HG02610 (cell line): ENCODE results near the gene RAD51AP2.

Experiments
- ATAC-seq: cut with Tn5 transposase; IDR thresholded peaks from one replicate; pipeline ENCODE4 v1.9.1; 2021; ENCODE audit warnings: mild to moderate bottlenecking, moderate library complexity; ENCODE audit not compliant: unreplicated experiment

Gene RAD51AP2

DNA sequence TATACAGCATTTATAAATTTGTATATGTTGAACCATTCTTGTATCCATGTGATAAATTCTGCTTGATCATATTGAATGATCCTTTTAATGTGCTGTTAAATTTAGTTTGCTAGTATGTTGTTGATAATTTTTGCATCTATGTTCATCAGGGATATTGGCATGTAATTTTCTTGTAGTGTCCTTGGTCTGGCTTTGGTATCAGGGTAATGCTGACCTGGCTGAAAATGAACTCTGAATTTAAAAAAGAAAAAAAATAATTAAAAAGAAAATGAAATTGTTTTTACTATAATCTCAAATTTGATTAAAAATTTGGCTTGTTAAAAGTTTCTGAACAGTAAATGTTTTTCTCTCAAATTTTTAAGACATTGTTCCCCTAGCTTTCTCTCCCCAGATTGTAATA, 46.3 kb downstream of the RAD51AP2 start:
- no peak for ATAC-seq

DNA sequence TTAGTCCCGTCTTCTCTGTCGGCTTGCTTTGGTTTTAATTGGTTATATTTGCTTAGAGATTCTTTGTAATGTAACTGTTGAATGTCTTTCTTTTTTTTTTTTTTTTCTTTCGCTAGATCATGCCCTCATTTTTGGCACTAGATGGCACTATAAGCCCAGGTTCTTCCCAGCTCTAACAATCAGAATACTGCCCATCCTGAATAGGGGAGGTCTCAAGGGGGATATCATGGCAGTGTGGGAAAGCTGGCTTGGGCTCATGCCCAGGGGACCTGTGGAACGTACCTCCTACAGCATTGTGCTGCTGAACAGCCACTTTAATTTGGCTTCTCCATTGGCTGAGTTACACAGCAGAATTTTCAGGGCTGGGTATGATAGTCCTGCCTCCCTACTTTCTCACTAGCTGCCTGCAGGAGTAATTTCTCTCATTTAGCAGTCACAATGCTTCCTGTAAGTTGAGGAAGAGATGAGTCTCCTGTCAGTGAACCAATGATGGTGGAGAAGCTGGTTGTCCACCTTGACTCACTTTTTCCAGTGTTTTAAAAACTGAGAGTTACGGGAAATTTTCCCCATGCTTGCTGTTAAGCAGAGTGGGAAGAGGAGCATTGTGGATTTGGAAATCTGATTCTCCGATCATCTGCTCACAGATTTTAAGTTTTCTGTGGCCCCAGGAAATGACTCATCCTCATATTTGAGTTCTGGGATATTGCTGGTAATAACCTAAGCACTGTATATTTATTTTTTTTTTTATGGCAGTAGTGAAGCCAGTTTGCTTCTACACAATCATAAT, 47.2 kb downstream of the RAD51AP2 start:
- ATAC-seq = no peak

DNA sequence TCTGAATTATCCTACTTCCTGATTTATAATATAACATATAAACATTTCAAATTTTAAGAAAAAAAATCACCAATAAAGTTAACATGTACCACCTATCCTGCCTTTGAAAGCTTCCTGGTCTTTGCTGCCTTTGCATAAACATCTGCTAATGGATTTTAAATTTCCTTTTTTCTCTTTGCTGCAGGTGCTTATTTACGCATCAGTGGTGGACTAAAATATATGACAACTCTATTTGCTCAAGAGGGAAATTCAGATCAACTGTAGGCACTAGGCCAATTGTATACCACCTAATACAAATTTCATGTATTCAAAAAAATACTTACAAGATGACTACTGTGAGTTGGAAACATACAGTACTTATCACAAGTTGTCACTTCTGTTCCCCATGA, 57.2 kb downstream of the RAD51AP2 start:
- ATAC-seq = no peak
